ENCODE results near the gene SLC29A2.

Gene SLC29A2, protein sequence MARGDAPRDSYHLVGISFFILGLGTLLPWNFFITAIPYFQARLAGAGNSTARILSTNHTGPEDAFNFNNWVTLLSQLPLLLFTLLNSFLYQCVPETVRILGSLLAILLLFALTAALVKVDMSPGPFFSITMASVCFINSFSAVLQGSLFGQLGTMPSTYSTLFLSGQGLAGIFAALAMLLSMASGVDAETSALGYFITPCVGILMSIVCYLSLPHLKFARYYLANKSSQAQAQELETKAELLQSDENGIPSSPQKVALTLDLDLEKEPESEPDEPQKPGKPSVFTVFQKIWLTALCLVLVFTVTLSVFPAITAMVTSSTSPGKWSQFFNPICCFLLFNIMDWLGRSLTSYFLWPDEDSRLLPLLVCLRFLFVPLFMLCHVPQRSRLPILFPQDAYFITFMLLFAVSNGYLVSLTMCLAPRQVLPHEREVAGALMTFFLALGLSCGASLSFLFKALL

DNA sequence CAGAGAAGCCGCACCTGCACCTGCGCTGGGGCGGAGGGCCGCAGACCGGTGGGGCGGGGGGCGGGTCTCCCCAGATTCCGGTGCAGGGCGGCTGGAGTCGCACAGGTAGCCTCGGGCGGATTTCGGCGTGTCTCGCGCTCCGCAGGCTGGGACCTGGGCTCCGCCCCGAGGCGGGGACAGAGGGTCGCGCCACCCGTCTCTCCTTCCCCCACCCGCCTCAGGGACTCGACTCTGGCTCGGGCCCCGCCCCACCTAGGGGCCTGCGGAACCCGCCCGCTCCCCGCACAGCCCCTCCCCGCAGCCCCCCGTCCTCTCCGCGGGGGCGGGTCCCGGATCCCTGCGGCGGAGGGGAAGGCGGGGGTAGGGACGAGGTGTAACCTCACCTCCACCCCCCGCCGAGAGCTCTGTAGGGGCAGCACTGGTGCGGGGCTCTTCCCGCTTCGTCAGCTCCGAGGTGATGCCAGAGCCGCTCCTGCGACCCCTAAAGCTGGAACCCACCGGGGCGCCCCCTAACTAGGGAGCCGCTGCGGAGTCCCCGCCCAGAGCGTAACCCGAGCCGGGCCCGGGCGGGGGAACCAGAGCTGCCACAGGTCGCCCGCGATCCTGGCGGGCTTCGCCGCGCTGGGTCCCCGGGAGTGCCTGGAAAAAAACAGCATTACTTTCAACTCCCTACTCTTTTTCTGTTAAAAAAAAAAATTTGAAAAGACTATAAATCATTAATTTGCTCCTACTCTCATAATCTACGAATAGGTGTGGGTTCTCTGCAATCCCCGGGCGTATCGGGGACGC lies at the start of gene SLC29A2:
TSS of gene SLC29A2 (minus strand) at position 134 of the 789 bp plus-strand sequence. CDS start 169 bp downstream, outside the sequence.
- H3K4me1 ChIP-seq: no peaks in the 10 kb centered on the region

DNA sequence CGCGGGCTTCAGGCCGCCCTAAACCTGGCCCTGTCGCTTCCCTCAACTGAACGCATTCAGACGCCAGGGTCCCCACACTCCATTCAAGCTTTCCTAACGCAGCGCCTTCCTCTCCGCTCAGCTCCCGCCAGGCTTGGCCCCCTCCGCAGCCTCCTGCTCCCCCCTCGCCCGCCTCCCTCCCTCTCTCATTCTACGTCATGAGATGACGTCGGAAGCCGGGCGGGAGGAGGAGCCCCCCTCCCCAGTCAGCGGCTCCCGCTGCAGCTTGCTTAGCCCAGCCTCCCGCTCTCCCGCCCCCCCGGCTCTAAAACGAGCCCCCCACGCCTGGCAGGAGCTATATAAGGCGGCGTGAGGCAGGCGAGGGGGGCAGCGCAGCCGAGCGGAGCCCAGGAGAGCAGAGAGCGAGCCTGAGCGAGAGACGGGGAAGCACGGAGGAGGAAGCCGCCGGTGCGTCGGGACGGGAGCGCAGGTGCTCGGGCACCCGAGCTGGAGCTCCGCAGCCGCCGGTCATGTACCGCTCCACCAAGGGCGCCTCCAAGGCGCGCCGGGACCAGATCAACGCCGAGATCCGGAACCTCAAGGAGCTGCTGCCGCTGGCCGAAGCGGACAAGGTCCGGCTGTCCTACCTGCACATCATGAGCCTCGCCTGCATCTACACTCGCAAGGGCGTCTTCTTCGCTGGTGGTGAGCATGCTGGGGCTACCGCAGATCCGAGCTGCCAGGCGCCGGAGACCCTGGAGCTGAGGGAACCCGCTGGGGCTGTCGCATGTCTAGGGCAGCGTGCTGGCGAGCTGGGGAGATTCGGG lies 49.3 kb upstream of the SLC29A2 start, which contains the start of gene NPAS4:
TSS of gene NPAS4 (plus strand) at position 365 of the 806 bp plus-strand sequence. CDS start at position 510, 145 bp downstream.
- Histone ChIP-seq H3K79me2 (no peaks in the 10 kb centered on the region), H3K4me3 (ENCODE audit: low read depth, low read length) (no peak within 1 kb of the TSS), H3K27ac (peak within 1 kb of the TSS; percentile 71), H3K9me3 (ENCODE audit: control insufficient read depth, low read length) (no peaks in the 10 kb centered on the region), H3K27me3 (ENCODE audit: control insufficient read depth, insufficient read depth, low read length) (no peaks in the 10 kb centered on the region), H3K4me2 (ENCODE audit: low read length) (no peak within 1 kb of the TSS), H3K4me1 (peaks cover 4% of the 10 kb centered on the region), H3K36me3 (ENCODE audit: control insufficient read depth, insufficient read depth, low read length) (no peaks in the 10 kb centered on the region), H2AFZ (peak within 1 kb of the TSS; percentile 38), H3K9ac (no peak within 1 kb of the TSS)
- TF ChIP-seq, protein P1, sequence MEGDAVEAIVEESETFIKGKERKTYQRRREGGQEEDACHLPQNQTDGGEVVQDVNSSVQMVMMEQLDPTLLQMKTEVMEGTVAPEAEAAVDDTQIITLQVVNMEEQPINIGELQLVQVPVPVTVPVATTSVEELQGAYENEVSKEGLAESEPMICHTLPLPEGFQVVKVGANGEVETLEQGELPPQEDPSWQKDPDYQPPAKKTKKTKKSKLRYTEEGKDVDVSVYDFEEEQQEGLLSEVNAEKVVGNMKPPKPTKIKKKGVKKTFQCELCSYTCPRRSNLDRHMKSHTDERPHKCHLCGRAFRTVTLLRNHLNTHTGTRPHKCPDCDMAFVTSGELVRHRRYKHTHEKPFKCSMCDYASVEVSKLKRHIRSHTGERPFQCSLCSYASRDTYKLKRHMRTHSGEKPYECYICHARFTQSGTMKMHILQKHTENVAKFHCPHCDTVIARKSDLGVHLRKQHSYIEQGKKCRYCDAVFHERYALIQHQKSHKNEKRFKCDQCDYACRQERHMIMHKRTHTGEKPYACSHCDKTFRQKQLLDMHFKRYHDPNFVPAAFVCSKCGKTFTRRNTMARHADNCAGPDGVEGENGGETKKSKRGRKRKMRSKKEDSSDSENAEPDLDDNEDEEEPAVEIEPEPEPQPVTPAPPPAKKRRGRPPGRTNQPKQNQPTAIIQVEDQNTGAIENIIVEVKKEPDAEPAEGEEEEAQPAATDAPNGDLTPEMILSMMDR (IDR thresholded peaks at IDR 0.05): no peak

More for the DNA sequence above, at the start of gene SLC29A2:
- TF ChIP-seq, protein P1 (IDR thresholded peaks at IDR 0.05): no peak
- H3K27ac ChIP-seq: peak within 1 kb of the TSS; percentile 65
- no peaks in the 10 kb centered on the region for H3K79me2 ChIP-seq
- peak within 1 kb of the TSS; percentile 37 for H3K9ac ChIP-seq
- peak within 1 kb of the TSS; percentile 67 for H3K4me3 ChIP-seq (ENCODE audit: low read depth, low read length)
- H3K4me2 ChIP-seq (ENCODE audit: low read length): peak within 1 kb of the TSS; percentile 79
- no peaks in the 10 kb centered on the region for H3K9me3 ChIP-seq (ENCODE audit: control insufficient read depth, low read length)
- H2AFZ ChIP-seq: peak within 1 kb of the TSS; percentile 86
- H3K36me3 ChIP-seq (ENCODE audit: control insufficient read depth, insufficient read depth, low read length): no peaks in the 10 kb centered on the region
- H3K27me3 ChIP-seq (ENCODE audit: control insufficient read depth, insufficient read depth, low read length): no peaks in the 10 kb centered on the region

DNA sequence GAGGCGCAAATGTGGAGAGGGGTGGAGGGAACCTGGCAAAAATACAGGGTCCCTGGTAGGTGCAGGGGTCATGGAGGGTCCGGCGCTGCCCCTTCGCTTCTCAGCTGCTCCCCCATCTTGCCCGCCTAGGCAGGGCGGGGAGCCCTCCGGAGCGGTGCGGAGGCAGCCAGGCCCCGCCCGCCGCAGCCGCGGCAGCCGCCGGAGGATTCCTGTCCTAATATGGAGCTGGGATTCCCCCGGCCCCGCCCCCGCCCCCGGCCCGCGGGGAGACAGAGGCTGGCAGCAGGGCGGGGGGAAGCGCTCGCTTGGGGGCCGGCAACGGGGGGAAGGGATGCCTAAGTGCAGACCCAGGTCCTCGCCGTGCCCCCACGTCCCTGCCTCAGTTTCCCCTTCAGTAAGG lies 48.3 kb upstream of the SLC29A2 start:
- no peaks in the 10 kb centered on the region for H3K36me3 ChIP-seq (ENCODE audit: control insufficient read depth, insufficient read depth, low read length)
- no peak overlapping the region for H3K9ac ChIP-seq
- H3K4me3 ChIP-seq (ENCODE audit: low read depth, low read length): no peak overlapping the region
- H3K4me1 ChIP-seq: peaks cover 4% of the 10 kb centered on the region
- H3K9me3 ChIP-seq (ENCODE audit: control insufficient read depth, low read length): no peaks in the 10 kb centered on the region
- no peaks in the 10 kb centered on the region for H3K27me3 ChIP-seq (ENCODE audit: control insufficient read depth, insufficient read depth, low read length)
- TF ChIP-seq, protein P1 (IDR thresholded peaks at IDR 0.05): no peak
- no peak overlapping the region for H2AFZ ChIP-seq
- H3K27ac ChIP-seq: peak overlapping the region; percentile 86
- H3K4me2 ChIP-seq (ENCODE audit: low read length): no peak overlapping the region
- H3K79me2 ChIP-seq: no peaks in the 10 kb centered on the region

DNA sequence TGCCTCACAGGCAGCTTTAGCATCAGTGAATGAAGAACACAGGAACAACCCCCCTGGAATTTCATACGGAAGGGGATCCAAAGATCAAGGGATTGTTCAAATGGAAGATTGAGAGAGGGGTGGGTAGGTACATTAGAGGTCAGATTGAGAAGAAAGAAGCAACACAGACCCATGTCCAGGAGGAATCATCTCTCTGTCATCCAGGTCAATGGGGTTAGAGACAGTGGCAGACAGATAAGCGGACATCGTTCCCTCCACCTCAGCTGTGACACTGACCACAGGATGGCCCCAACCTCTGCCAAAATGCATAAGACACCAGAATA lies 47.4 kb upstream of the SLC29A2 start:
- H2AFZ ChIP-seq: no peak overlapping the region
- no peak overlapping the region for H3K9ac ChIP-seq
- peak overlapping the region; percentile 86 for H3K27ac ChIP-seq
- TF ChIP-seq, protein P1 (IDR thresholded peaks at IDR 0.05): no peak
- no peaks in the 10 kb centered on the region for H3K9me3 ChIP-seq (ENCODE audit: control insufficient read depth, low read length)
- no peaks in the 10 kb centered on the region for H3K79me2 ChIP-seq
- no peak overlapping the region for H3K4me2 ChIP-seq (ENCODE audit: low read length)
- no peaks in the 10 kb centered on the region for H3K36me3 ChIP-seq (ENCODE audit: control insufficient read depth, insufficient read depth, low read length)
- peaks cover 4% of the 10 kb centered on the region for H3K4me1 ChIP-seq
- no peaks in the 10 kb centered on the region for H3K27me3 ChIP-seq (ENCODE audit: control insufficient read depth, insufficient read depth, low read length)
- no peak overlapping the region for H3K4me3 ChIP-seq (ENCODE audit: low read depth, low read length)
